Liver (tissue), 9 donors: ENCODE measurements around the gene NPIPA3. TPM values are rescaled to one million over a fixed set of nuclear protein-coding genes. Genes with fewer than 3 reads are reported as not detected.
"Not testable (repeated sequence)": the region's sequence is repeated elsewhere in the genome, so short reads cannot be mapped to it uniquely, and the experiment has no call there.

Experiments
- DNase-seq: peaks from one replicate; pipeline ENCODE4 v3.0.0-alpha.2; 2017; ENCODE audit warnings: low spot score
- H3K27ac ChIP-seq, 2 donors: one replicate each; pipeline ENCODE4 v1.7.0; 2013; ENCODE audit warnings: inconsistent platforms in 2 of 2, low read length in 2 of 2, control low read depth in 1 of 2, low read depth in 1 of 2, mild to moderate bottlenecking in 1 of 2
- H3K27me3 ChIP-seq, 4 donors: one replicate each; pipeline versions ENCODE4 v1.6.1 to v1.7.0; 2013; ENCODE audit warnings: low read length in 3 of 4, inconsistent platforms in 1 of 4, mild to moderate bottlenecking in 1 of 4, moderate library complexity in 1 of 4; ENCODE audit not compliant: control insufficient read depth in 4 of 4, insufficient read depth in 4 of 4
- H3K36me3 ChIP-seq, 4 donors: one replicate each; pipeline versions ENCODE4 v1.6.1 to v1.7.0; 2013; ENCODE audit warnings: low read length in 3 of 4, mild to moderate bottlenecking in 3 of 4, low read depth in 1 of 4, moderate library complexity in 1 of 4; ENCODE audit not compliant: control insufficient read depth in 4 of 4, insufficient read depth in 3 of 4
- H3K4me1 ChIP-seq, 4 donors: one replicate each; pipeline versions ENCODE4 v1.6.1 to v1.7.0; 2013; ENCODE audit warnings: low read length in 3 of 4, mild to moderate bottlenecking in 3 of 4, moderate library complexity in 1 of 4; ENCODE audit not compliant: control insufficient read depth in 4 of 4, insufficient read depth in 4 of 4
- H3K4me3 ChIP-seq, 3 donors: one replicate each; pipeline versions ENCODE4 v1.6.1 to v1.7.0; 2013; ENCODE audit warnings: low read length in 3 of 3, control low read depth in 1 of 3, low read depth in 1 of 3, mild to moderate bottlenecking in 1 of 3
- H3K9ac ChIP-seq, 2 donors: one replicate each; pipeline ENCODE4 v1.7.0; 2013; ENCODE audit warnings: low read length in 2 of 2, mild to moderate bottlenecking in 2 of 2, moderate library complexity in 2 of 2, control low read depth in 1 of 2, low read depth in 1 of 2
- H3K9me3 ChIP-seq, 4 donors: one replicate each; pipeline versions ENCODE4 v1.6.1 to v1.7.0; 2013; ENCODE audit warnings: low read length in 3 of 4; ENCODE audit not compliant: control insufficient read depth in 4 of 4
- EGR1 ChIP-seq, 2 donors: IDR thresholded peaks; 2 replicates each; pipeline ENCODE4 v1.6.1; 2016 to 2018; ENCODE audit warnings: antibody characterized with exemption in 2 of 2, low read depth in 2 of 2
- FOXA1 ChIP-seq: IDR thresholded peaks from 2 replicates; pipeline ENCODE4 v1.6.1; 2016; ENCODE audit warnings: antibody characterized with exemption
- FOXA2 ChIP-seq: IDR thresholded peaks from 2 replicates; pipeline ENCODE4 v1.6.1; 2016; ENCODE audit warnings: antibody characterized with exemption
- GABPA ChIP-seq, 2 donors: IDR thresholded peaks in 1 of 2; conservative IDR thresholded peaks in 1 of 2; 2 replicates each; pipeline ENCODE4 v1.6.1; 2016; ENCODE audit warnings: antibody characterized with exemption in 2 of 2, mild to moderate bottlenecking in 1 of 2, moderate library complexity in 1 of 2
- HNF4A ChIP-seq, 2 donors: conservative IDR thresholded peaks; 2 replicates each; pipeline ENCODE4 v1.6.1; 2016; ENCODE audit warnings: antibody characterized with exemption in 2 of 2, mild to moderate bottlenecking in 2 of 2
- HNF4G ChIP-seq: IDR thresholded peaks from 2 replicates; pipeline ENCODE4 v1.6.1; 2016; ENCODE audit warnings: antibody characterized with exemption
- JUND ChIP-seq, 2 donors: IDR thresholded peaks; 2 replicates each; pipeline ENCODE4 v1.6.1; 2016; ENCODE audit warnings: antibody characterized with exemption in 2 of 2
- RAD21 ChIP-seq, 2 donors: IDR thresholded peaks; 2 replicates each; pipeline ENCODE4 v1.6.1; 2016; ENCODE audit warnings: antibody characterized with exemption in 2 of 2, mild to moderate bottlenecking in 2 of 2
- RXRA ChIP-seq, 2 donors: IDR thresholded peaks; 2 replicates each; pipeline ENCODE4 v1.6.1; 2017 to 2018; ENCODE audit warnings: antibody characterized with exemption in 2 of 2, mild to moderate bottlenecking in 1 of 2
- SP1 ChIP-seq: IDR thresholded peaks from 2 replicates; pipeline ENCODE4 v1.6.1; 2018; ENCODE audit warnings: antibody characterized with exemption, mild to moderate bottlenecking
- TAF1 ChIP-seq: conservative IDR thresholded peaks from 2 replicates; pipeline ENCODE4 v1.6.1; 2016; ENCODE audit warnings: antibody characterized with exemption, mild to moderate bottlenecking
- YY1 ChIP-seq: IDR thresholded peaks from 2 replicates; pipeline ENCODE4 v1.6.1; 2016; ENCODE audit warnings: antibody characterized with exemption, mild to moderate bottlenecking
- WGBS: extraction: QIAGEN DNeasy Blood & Tissue Kit; methylation state at CpG from one replicate; pipeline ENCODE4 v1.1.7; 2013; 5-methylcytosine and 5-hydroxymethylcytosine counted together
- polyA plus RNA-seq, 2 donors: library from polyadenylated mRNA; stranded (reverse) in 1 of 2; unstranded in 1 of 2; fragments of 200-250 nt in 1 of 2; fragments of >200 nt in 1 of 2; fragmentation: Nextera tagmentation in 1 of 2; extraction: Ambion mirVana in 1 of 2; gene quantifications; one replicate each; pipeline versions ENCODE4 v1.2.1 to v1.2.3, GENCODE V29; 2013 to 2015
- total RNA-seq, 2 donors: library from RNA; depleted of rRNA; stranded (reverse); fragments of >200 nt; gene quantifications; one replicate each; pipeline ENCODE4 v1.2.3, GENCODE V29; 2014
- TF ChIP-seq, protein P1 (sequence below): IDR thresholded peaks from 2 replicates; pipeline ENCODE4 v1.6.1; 2016; ENCODE audit warnings: antibody characterized with exemption
- TF ChIP-seq, protein P2 (sequence below): IDR thresholded peaks from 2 replicates; pipeline ENCODE4 v1.6.1; 2016; ENCODE audit warnings: antibody characterized with exemption
- TF ChIP-seq, protein P3 (sequence below): IDR thresholded peaks from 2 replicates; pipeline ENCODE4 v1.6.1; 2016; ENCODE audit warnings: antibody characterized with exemption
- TF ChIP-seq, protein P4 (sequence below): fragments of 150-350 bp; IDR thresholded peaks from 2 replicates; pipeline ENCODE4 v1.5.1; 2017; ENCODE audit warnings: improper control_type of control experiment, low read depth, low read length; ENCODE audit not compliant: missing input control
- TF ChIP-seq, protein P5 (sequence below): IDR thresholded peaks from 2 replicates; pipeline ENCODE4 v1.6.1; 2016; ENCODE audit warnings: antibody characterized with exemption, mild to moderate bottlenecking
- donor health status: healthy.
- donor health status: healthy.
- donor health status: healthy.
- donor health status: healthy.
- donor health status: healthy.

NPIPA3 gene
- total and polyA plus RNA-seq, 4 donors = 0.22 to 0.75 (median 0.23) TPM; not detected in 1

DNA sequence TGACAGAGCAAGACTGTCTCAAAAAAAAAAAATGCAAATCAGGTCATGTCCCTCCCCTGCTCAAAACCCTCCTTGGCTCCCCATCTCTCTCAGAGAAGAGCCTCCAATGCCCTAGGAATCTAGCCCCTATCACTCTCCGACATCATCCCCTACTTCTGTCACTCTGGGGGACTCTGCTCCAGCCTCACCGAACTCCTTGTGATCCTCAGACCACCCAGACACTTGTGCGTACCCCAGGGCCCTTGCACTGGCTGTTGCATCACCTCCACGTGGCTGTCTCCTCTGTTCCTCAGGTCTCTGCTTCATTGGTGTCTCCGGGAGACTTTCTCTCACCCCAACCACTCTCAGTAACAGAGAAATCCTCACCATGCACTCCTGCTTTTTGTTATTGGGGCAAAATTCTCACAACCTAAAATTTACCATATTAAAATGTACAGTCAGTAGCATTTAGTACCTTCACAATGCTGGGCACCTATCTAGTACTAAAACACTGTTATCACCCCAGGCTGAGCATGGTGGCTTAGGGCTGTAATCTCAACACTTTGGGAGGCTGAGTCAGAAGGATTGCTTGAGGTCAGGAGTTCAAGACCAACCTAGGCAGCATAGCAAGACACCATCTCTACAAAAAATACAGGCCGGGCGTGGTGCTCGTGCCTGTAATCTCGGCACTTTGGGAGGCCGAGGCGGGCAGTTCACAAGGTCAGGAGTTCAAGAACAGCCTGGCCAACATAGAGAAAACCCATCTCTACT, 24.3 kb upstream of the NPIPA3 start:
- TF ChIP-seq EGR1 (IDR thresholded peaks at IDR 0.05; ENCODE audit: low read depth in 2 of 2) = no peak
- TF ChIP-seq, protein P1, sequence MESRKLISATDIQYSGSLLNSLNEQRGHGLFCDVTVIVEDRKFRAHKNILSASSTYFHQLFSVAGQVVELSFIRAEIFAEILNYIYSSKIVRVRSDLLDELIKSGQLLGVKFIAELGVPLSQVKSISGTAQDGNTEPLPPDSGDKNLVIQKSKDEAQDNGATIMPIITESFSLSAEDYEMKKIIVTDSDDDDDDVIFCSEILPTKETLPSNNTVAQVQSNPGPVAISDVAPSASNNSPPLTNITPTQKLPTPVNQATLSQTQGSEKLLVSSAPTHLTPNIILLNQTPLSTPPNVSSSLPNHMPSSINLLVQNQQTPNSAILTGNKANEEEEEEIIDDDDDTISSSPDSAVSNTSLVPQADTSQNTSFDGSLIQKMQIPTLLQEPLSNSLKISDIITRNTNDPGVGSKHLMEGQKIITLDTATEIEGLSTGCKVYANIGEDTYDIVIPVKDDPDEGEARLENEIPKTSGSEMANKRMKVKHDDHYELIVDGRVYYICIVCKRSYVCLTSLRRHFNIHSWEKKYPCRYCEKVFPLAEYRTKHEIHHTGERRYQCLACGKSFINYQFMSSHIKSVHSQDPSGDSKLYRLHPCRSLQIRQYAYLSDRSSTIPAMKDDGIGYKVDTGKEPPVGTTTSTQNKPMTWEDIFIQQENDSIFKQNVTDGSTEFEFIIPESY = no peak
- TF ChIP-seq TAF1 = no peak
- TF ChIP-seq FOXA1 = no peak
- TF ChIP-seq, protein P2, sequence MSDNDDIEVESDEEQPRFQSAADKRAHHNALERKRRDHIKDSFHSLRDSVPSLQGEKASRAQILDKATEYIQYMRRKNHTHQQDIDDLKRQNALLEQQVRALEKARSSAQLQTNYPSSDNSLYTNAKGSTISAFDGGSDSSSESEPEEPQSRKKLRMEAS = no peak
- TF ChIP-seq RAD21 (IDR thresholded peaks at IDR 0.05) = no peak
- no peak for TF ChIP-seq RXRA (IDR thresholded peaks at IDR 0.05)
- TF ChIP-seq GABPA (IDR thresholded peaks at IDR 0.05 in 1 of 2, conservative IDR thresholded peaks at IDR 0.05 in 1 of 2) = no peak
- TF ChIP-seq HNF4A (conservative IDR thresholded peaks at IDR 0.05) = no peak
- no peak for TF ChIP-seq YY1
- TF ChIP-seq JUND (IDR thresholded peaks at IDR 0.05) = no peak
- TF ChIP-seq FOXA2 = no peak
- TF ChIP-seq SP1 = no peak
- TF ChIP-seq, protein P3, sequence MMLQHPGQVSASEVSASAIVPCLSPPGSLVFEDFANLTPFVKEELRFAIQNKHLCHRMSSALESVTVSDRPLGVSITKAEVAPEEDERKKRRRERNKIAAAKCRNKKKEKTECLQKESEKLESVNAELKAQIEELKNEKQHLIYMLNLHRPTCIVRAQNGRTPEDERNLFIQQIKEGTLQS = no peak
- TF ChIP-seq, protein P4, sequence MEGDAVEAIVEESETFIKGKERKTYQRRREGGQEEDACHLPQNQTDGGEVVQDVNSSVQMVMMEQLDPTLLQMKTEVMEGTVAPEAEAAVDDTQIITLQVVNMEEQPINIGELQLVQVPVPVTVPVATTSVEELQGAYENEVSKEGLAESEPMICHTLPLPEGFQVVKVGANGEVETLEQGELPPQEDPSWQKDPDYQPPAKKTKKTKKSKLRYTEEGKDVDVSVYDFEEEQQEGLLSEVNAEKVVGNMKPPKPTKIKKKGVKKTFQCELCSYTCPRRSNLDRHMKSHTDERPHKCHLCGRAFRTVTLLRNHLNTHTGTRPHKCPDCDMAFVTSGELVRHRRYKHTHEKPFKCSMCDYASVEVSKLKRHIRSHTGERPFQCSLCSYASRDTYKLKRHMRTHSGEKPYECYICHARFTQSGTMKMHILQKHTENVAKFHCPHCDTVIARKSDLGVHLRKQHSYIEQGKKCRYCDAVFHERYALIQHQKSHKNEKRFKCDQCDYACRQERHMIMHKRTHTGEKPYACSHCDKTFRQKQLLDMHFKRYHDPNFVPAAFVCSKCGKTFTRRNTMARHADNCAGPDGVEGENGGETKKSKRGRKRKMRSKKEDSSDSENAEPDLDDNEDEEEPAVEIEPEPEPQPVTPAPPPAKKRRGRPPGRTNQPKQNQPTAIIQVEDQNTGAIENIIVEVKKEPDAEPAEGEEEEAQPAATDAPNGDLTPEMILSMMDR = no peak
- TF ChIP-seq, protein P5, sequence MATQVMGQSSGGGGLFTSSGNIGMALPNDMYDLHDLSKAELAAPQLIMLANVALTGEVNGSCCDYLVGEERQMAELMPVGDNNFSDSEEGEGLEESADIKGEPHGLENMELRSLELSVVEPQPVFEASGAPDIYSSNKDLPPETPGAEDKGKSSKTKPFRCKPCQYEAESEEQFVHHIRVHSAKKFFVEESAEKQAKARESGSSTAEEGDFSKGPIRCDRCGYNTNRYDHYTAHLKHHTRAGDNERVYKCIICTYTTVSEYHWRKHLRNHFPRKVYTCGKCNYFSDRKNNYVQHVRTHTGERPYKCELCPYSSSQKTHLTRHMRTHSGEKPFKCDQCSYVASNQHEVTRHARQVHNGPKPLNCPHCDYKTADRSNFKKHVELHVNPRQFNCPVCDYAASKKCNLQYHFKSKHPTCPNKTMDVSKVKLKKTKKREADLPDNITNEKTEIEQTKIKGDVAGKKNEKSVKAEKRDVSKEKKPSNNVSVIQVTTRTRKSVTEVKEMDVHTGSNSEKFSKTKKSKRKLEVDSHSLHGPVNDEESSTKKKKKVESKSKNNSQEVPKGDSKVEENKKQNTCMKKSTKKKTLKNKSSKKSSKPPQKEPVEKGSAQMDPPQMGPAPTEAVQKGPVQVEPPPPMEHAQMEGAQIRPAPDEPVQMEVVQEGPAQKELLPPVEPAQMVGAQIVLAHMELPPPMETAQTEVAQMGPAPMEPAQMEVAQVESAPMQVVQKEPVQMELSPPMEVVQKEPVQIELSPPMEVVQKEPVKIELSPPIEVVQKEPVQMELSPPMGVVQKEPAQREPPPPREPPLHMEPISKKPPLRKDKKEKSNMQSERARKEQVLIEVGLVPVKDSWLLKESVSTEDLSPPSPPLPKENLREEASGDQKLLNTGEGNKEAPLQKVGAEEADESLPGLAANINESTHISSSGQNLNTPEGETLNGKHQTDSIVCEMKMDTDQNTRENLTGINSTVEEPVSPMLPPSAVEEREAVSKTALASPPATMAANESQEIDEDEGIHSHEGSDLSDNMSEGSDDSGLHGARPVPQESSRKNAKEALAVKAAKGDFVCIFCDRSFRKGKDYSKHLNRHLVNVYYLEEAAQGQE = no peak
- no peak for TF ChIP-seq HNF4G
- Histone ChIP-seq H3K27me3 (no peaks in the 10 kb centered on the region), H3K36me3 (no peaks in the 10 kb centered on the region), H3K9ac (no peak overlapping the region), H3K4me3 (no peak overlapping the region), H3K9me3 (no peaks in the 10 kb centered on the region), H3K27ac (no peak overlapping the region), H3K4me1 (no peaks in the 10 kb centered on the region)
- DNase-seq = no peak
- WGBS = 79% methylated on average over 11 of the region's 11 CpGs

DNA sequence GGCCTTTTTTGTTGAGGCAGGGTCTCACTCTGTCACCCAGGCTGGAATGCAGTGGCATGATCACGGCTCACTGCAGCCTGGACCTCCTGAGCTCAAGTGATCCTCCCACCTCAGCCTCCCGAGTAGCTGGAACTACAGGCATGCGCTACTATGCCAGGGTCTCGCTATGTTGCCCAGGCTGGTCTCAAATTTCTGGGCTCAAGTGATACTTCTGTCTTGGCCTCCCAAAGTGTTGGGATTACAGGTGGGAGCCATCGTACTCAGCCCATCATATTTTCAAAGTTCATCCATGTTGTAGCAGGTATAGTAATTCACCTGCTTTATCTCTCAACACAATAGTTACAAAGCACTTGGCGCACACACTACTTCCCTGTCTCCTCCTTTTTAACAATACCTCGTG, 22.8 kb upstream of the NPIPA3 start:
- 92% methylated on average over 7 of the region's 7 CpGs for WGBS

More for the DNA sequence above, 22.8 kb upstream of the NPIPA3 start:
- H3K27me3 ChIP-seq, H3K9ac ChIP-seq, DNase-seq, H3K4me1 ChIP-seq, H3K9me3 ChIP-seq, H3K27ac ChIP-seq, H3K4me3 ChIP-seq, H3K36me3 ChIP-seq: not testable (repeated sequence)
